ENCODE results near the gene FOXP1. TPM values are rescaled to one million over a fixed set of nuclear protein-coding genes. Genes with fewer than 3 reads are reported as not detected.

The FOXP1 gene
- total RNA-seq, 4 donors from 2014 or later: 54.2 to 152 (median 129) TPM

DNA sequence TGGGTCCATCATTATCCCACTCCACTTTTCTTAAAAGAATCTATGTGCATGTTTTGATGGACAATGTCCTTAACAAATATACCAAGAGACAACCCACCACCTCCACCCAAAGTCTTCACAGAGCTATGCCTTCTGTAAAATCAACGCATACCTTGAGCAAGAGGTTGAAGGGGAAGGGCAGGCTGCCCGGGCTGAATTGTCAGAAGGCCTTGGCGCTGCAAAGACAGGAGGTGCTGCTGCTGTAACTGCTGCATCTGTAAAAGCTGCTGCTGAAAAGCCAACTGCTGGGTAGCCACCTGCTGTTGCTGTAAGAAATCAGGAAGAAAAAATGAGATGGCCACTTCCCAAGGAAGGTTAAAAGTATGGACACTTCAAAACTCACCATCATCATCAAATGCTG, 536.7 kb downstream of the FOXP1 start:
- H3K27ac ChIP-seq: peak overlapping the region; percentile 74 to 80
- peaks cover 24% of the 10 kb centered on the region in 2 donors for H3K4me1 ChIP-seq

DNA sequence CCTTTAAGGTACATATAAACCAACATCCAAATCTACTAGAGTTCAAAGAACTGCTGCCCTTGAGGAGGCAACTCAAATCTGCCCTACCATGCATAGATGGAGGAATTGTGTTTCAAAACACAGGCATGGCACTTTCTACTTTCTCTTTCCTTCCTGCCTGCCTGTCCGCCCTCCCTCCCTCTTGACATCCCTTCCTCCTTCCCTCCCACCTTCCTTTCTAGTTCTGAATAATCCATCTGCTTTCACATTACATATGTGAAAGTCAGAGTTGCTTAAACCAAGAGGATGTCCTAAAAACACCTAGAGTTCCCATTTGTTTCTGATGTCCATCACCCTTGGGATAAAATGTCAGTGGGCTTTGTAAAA, 537.6 kb downstream of the FOXP1 start:
- Histone ChIP-seq H3K27ac (peak overlapping the region; percentile 3 to 80), H3K36me3 (no peaks in the 10 kb centered on the region), H3K4me1 (peaks cover 15 to 16% of the 10 kb centered on the region in 2 donors)

More for the DNA sequence above, 536.7 kb downstream of the FOXP1 start:
- DNase-seq: no peak
- Histone ChIP-seq H3K4me3 (no peak overlapping the region), H3K36me3 (no peaks in the 10 kb centered on the region), H3K27me3 (no peaks in the 10 kb centered on the region), H3K9me3 (no peaks in the 10 kb centered on the region)
- intact Hi-C loops (cut with DNase I; ENCODE audit: low total_unique reads): no loop called here
- no peak for TF ChIP-seq POLR2A (IDR thresholded peaks at IDR 0.05)
- TF ChIP-seq, protein P1, sequence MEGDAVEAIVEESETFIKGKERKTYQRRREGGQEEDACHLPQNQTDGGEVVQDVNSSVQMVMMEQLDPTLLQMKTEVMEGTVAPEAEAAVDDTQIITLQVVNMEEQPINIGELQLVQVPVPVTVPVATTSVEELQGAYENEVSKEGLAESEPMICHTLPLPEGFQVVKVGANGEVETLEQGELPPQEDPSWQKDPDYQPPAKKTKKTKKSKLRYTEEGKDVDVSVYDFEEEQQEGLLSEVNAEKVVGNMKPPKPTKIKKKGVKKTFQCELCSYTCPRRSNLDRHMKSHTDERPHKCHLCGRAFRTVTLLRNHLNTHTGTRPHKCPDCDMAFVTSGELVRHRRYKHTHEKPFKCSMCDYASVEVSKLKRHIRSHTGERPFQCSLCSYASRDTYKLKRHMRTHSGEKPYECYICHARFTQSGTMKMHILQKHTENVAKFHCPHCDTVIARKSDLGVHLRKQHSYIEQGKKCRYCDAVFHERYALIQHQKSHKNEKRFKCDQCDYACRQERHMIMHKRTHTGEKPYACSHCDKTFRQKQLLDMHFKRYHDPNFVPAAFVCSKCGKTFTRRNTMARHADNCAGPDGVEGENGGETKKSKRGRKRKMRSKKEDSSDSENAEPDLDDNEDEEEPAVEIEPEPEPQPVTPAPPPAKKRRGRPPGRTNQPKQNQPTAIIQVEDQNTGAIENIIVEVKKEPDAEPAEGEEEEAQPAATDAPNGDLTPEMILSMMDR (IDR thresholded peaks at IDR 0.05): no peak

DNA sequence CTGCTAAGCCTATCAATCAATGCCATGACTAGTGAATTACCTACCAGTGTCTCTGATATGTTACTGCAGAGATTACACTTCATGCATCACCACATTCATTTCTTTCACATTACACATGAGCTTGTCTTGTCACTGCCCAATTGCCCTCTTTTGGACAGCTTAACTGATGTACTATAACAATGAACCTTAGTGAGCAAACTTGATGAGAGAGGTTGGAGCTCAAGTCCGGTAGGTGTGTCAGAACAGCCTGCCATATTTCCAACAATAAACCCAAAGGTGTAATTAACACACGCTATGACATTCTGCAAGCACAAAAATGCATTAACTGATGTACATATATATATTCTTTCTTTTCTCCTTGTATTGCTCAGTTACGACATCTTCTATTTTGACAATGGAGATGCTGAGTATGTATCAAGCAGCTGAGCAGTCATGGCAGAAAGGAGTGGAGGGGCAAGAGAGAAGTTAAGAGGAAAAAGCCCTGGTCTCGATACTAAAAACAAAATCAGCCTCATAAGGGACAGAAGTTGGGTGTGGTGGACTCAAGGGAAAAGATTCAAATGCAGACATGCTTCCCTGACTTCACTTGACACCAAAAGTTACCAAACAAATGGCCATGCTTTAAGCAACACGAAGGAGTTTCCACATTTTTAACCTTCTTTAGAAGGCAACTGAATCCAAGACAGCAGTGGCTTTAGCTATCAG, 538.2 kb downstream of the FOXP1 start:
- peak overlapping the region in 1 of 2 donors; percentile 3 for H3K27ac ChIP-seq

More for the DNA sequence above, 537.6 kb downstream of the FOXP1 start:
- TF ChIP-seq, protein P1 (IDR thresholded peaks at IDR 0.05): no peak
- TF ChIP-seq POLR2A (IDR thresholded peaks at IDR 0.05): no peak
- H3K4me3 ChIP-seq: no peak overlapping the region
- intact Hi-C loops (cut with DNase I; ENCODE audit: low total_unique reads): no loop called here
- H3K27me3 ChIP-seq: no peaks in the 10 kb centered on the region
- H3K9me3 ChIP-seq: no peaks in the 10 kb centered on the region
- no peak for DNase-seq

DNA sequence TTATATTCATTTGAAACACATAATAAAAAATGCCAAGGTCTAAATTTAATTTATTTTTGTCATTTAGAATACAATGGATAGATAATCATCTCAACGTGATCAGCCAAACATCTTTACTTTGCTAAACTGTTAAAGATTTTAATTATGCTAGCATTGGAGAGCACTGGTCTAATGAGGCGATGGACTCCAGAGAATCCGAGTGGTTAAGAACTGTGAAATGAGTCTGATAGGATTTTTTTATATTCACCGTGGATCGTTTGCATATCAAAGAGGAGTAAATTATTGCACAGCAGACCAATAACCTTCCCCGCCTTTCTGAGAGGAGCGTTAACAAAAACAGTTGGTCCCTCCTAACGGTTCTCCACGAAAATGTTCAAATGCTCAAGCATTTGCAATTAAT, 540.8 kb downstream of the FOXP1 start:
- Histone ChIP-seq H3K36me3 (no peaks in the 10 kb centered on the region), H3K27ac (no peak overlapping the region), H3K27me3 (no peaks in the 10 kb centered on the region), H3K9me3 (no peaks in the 10 kb centered on the region), H3K4me1 (peaks cover 0 to under 1% of the 10 kb centered on the region in 2 donors), H3K4me3 (no peak overlapping the region)
- no peak for DNase-seq
- TF ChIP-seq POLR2A (IDR thresholded peaks at IDR 0.05): no peak
- TF ChIP-seq, protein P1 (IDR thresholded peaks at IDR 0.05): no peak
- intact Hi-C loops (cut with DNase I; ENCODE audit: low total_unique reads): no loop called here

More for the DNA sequence above, 538.2 kb downstream of the FOXP1 start:
- TF ChIP-seq, protein P1 (IDR thresholded peaks at IDR 0.05): no peak
- no peak for TF ChIP-seq POLR2A (IDR thresholded peaks at IDR 0.05)
- intact Hi-C loops (cut with DNase I; ENCODE audit: low total_unique reads): no loop called here
- no peaks in the 10 kb centered on the region for H3K36me3 ChIP-seq
- no peak for DNase-seq
- no peak overlapping the region for H3K4me3 ChIP-seq
- H3K27me3 ChIP-seq: no peaks in the 10 kb centered on the region
- peaks cover 9 to 11% of the 10 kb centered on the region in 2 donors for H3K4me1 ChIP-seq
- no peaks in the 10 kb centered on the region for H3K9me3 ChIP-seq

DNA sequence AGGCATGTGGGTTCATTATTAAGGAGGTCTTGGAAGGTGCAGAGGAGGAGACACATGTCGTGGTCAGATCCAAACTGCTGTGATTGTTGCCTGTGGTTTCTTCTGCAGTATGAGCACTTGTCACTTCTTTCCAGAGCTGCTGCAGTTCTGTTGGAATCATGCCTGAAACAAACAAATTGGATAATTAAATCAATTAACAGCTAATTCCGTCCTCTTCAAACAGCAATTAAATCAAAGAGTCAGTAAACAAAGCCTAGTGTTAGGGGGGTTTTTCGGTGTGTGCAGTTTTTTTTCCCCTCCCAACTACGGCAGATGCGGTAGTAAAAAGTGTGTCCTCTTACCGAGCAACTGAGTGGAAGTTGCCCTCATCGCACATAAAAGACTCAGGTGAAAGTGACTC, 542.2 kb downstream of the FOXP1 start:
- no peaks in the 10 kb centered on the region for H3K4me1 ChIP-seq
- no peaks in the 10 kb centered on the region for H3K27me3 ChIP-seq
- H3K36me3 ChIP-seq: no peaks in the 10 kb centered on the region
- no peaks in the 10 kb centered on the region for H3K9me3 ChIP-seq
- TF ChIP-seq, protein P1 (IDR thresholded peaks at IDR 0.05): no peak
- no peak for TF ChIP-seq POLR2A (IDR thresholded peaks at IDR 0.05)
- DNase-seq: no peak
- intact Hi-C loops (cut with DNase I; ENCODE audit: low total_unique reads): no loop called here
- H3K27ac ChIP-seq: no peak overlapping the region
- no peak overlapping the region for H3K4me3 ChIP-seq

Measured in uterus (tissue), 4 donors.